ENCODE data around the gene EPHX1.

Gene EPHX1

GRCh38 chr1:225774281-225775147, 35.4 kb upstream of the EPHX1 start:
- TF ChIP-seq EGR1 (IDR thresholded peaks at IDR 0.05) = no peak
- TF ChIP-seq TEAD4 (IDR thresholded peaks at IDR 0.05) = no peak
- TF ChIP-seq TCF12 (IDR thresholded peaks at IDR 0.05; ENCODE audit: low read depth) = no peak
- no peak for TF ChIP-seq CREB1 (IDR thresholded peaks at IDR 0.05; ENCODE audit: low read depth)
- TF ChIP-seq REST (IDR thresholded peaks at IDR 0.05; ENCODE audit: low read depth) = no peak

GRCh38 chr1:225776294-225776693, 33.6 kb upstream of the EPHX1 start:
- TF ChIP-seq ZBTB7A (IDR thresholded peaks at IDR 0.05; ENCODE audit: low read depth) (no peak), TCF12 (IDR thresholded peaks at IDR 0.05; ENCODE audit: low read depth) (no peak), CREB1 (IDR thresholded peaks at IDR 0.05; ENCODE audit: low read depth) (no peak), TEAD4 (IDR thresholded peaks at IDR 0.05) (no peak), TAF1 (IDR thresholded peaks at IDR 0.05; ENCODE audit: low read depth) (no peak), FOXM1 (IDR thresholded peaks at IDR 0.05; ENCODE audit: borderline replicate concordance, low read depth) (no peak), YY1 (IDR thresholded peaks at IDR 0.05; ENCODE audit: low read depth) (no peak), EGR1 (IDR thresholded peaks at IDR 0.05) (no peak), RAD21 (IDR thresholded peaks at IDR 0.05; ENCODE audit: low read depth) (no peak)
- TF ChIP-seq, protein P1, sequence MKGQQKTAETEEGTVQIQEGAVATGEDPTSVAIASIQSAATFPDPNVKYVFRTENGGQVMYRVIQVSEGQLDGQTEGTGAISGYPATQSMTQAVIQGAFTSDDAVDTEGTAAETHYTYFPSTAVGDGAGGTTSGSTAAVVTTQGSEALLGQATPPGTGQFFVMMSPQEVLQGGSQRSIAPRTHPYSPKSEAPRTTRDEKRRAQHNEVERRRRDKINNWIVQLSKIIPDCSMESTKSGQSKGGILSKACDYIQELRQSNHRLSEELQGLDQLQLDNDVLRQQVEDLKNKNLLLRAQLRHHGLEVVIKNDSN (IDR thresholded peaks at IDR 0.05) = no peak

DNA sequence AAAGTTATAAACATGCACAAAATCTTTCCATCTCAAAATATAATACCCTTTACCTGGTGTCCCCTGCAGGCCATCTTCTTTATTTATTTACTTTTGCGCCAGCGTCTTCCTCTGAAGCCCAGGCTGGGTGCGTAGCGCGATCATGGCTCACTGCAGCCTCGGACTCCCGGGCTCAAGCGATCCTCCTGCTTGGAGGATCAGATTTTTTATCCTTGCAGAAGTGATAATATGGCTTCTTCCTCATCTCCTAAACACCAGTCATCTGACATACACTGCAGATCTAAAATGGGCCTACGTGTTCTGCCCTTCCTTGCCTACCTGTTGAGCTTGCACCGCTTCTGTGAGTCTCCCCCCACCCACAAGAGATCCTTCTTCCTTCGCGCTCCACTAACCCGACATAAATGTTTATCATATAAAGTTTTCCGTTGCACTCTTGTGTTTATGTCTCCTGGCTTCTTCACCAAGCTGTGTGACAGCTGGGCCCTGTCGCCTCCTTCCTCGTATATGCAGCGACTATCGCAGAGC, 32.8 kb upstream of the EPHX1 start:
- no peak; the same call in 1 of the 2 replicates for TF ChIP-seq NFIC (IDR thresholded peaks at IDR 0.05)
- no peak for TF ChIP-seq CEBPB (IDR thresholded peaks at IDR 0.05)
- TF ChIP-seq RAD21 (IDR thresholded peaks at IDR 0.05; ENCODE audit: low read depth) = no peak
- TF ChIP-seq REST (IDR thresholded peaks at IDR 0.05; ENCODE audit: low read depth) = no peak
- TF ChIP-seq TCF12 (IDR thresholded peaks at IDR 0.05; ENCODE audit: low read depth) = no peak
- TF ChIP-seq TAF1 (IDR thresholded peaks at IDR 0.05; ENCODE audit: low read depth) = no peak
- TF ChIP-seq EP300 (IDR thresholded peaks at IDR 0.05; ENCODE audit: borderline replicate concordance) = no peak
- TF ChIP-seq ZBTB7A (IDR thresholded peaks at IDR 0.05; ENCODE audit: low read depth) = no peak
- TF ChIP-seq EGR1 (IDR thresholded peaks at IDR 0.05) = no peak
- no peak for TF ChIP-seq FOXM1 (IDR thresholded peaks at IDR 0.05; ENCODE audit: borderline replicate concordance, low read depth)
- no peak for TF ChIP-seq TEAD4 (IDR thresholded peaks at IDR 0.05)
- no peak for TF ChIP-seq MAX (IDR thresholded peaks at IDR 0.05)
- no peak for TF ChIP-seq CREB1 (IDR thresholded peaks at IDR 0.05; ENCODE audit: low read depth)
- TF ChIP-seq YY1 (IDR thresholded peaks at IDR 0.05; ENCODE audit: low read depth) = no peak

- peak; percentile 67 for TF ChIP-seq EGR1 (IDR thresholded peaks at IDR 0.05)
- peak; percentile 96 for TF ChIP-seq YY1 (IDR thresholded peaks at IDR 0.05; ENCODE audit: low read depth)
- TF ChIP-seq CREB1 (IDR thresholded peaks at IDR 0.05; ENCODE audit: low read depth) = peak; percentile 35; the same call in 1 of the 2 replicates
- peak; percentile 59 for TF ChIP-seq RAD21 (IDR thresholded peaks at IDR 0.05; ENCODE audit: low read depth)
- no peak for TF ChIP-seq CEBPB (IDR thresholded peaks at IDR 0.05)
- peak; percentile 81 for TF ChIP-seq MAX (IDR thresholded peaks at IDR 0.05)
- peak; percentile 38 for TF ChIP-seq TCF12 (IDR thresholded peaks at IDR 0.05; ENCODE audit: low read depth)
- TF ChIP-seq FOXM1 (IDR thresholded peaks at IDR 0.05; ENCODE audit: borderline replicate concordance, low read depth) = no peak
- TF ChIP-seq TAF1 (IDR thresholded peaks at IDR 0.05; ENCODE audit: low read depth) = peak; percentile 65
- TF ChIP-seq TEAD4 (IDR thresholded peaks at IDR 0.05) = no peak
These were observed 32.2 kb upstream of the EPHX1 start, which contains the start of gene SRP9 for GRCh38 chr1:225777583-225778336. TSS of gene SRP9 (plus strand) at chr1:225777826. CDS start at chr1:225777941, 115 bp downstream.

DNA sequence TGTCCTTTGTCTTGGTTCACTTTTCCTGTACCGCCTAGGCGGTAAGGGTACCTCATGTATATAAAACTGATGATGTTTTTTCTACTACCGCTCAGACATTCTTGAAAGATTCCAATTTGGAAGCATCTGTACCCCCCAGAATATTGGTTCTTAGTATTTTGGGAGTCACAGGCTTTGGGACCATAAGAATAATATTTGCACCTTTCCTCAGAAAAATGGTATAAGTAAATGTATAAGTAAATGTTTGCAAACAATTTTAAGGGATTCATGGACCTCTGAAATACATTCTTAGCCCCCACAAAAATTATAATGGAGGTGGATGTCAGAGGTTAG, 31.6 kb upstream of the EPHX1 start:
- TF ChIP-seq REST (IDR thresholded peaks at IDR 0.05; ENCODE audit: low read depth) (no peak), CEBPB (IDR thresholded peaks at IDR 0.05) (no peak)
